Measurements from ENCODE around the gene CCDC181. TPM values are rescaled to one million over a fixed set of nuclear protein-coding genes. Genes with fewer than 3 reads are reported as not detected.

Gene CCDC181
- total RNA-seq, 1 donor from 2014 or later: 1.2 TPM

Other genes with a start within 250 kb of the CCDC181 start
- gene NME7, start 59.7 kb downstream of the CCDC181 start, total RNA-seq (ENCODE audit: insufficient read depth, low replicate concordance): 29.6 TPM
- gene BLZF1, start 59.3 kb downstream of the CCDC181 start, total RNA-seq (ENCODE audit: insufficient read depth, low replicate concordance): 46.7 TPM
- 19.5 TPM for gene SLC19A2, start 58.5 kb upstream of the CCDC181 start, total RNA-seq (ENCODE audit: insufficient read depth, low replicate concordance)
- 2.9 TPM for gene F5, start 159.0 kb upstream of the CCDC181 start, total RNA-seq (ENCODE audit: insufficient read depth, low replicate concordance)
- gene SELP, start 202.7 kb upstream of the CCDC181 start, total RNA-seq (ENCODE audit: insufficient read depth, low replicate concordance): 7.9 TPM

Measured in umbilical cord (tissue), 1 donor.